ENCODE data around the gene PTAR1. TPM values are rescaled to one million over a fixed set of nuclear protein-coding genes. Genes with fewer than 3 reads are reported as not detected.

PTAR1 gene
- total RNA-seq, 2 experiments from 2014 or later = 41.6 to 44.8 TPM

GRCh38 chr9:69671311-69671878 is 88.4 kb downstream of the PTAR1 start:
- no peak for DNase-seq
- CTCF ChIA-PET = interaction anchor here (1.8 kb wide), 1 partner anchor 216 kb away, joined by 4 read pairs; no protein-coding TSS in a partner anchor
- Mint-ChIP-seq H3K4me3 (peak overlapping the region; percentile 59), H3K27me3 (ENCODE audit: low read depth) (peaks cover 12% of the 10 kb centered on the region), H3K4me1 (ENCODE audit: low read depth) (peaks cover 9% of the 10 kb centered on the region), H3K9me3 (no peaks in the 10 kb centered on the region), H3K27ac (no peak overlapping the region), H3K36me3 (ENCODE audit: low read depth) (no peaks in the 10 kb centered on the region)
- intact Hi-C loops (cut with micrococcal nuclease) = loop anchor here (5.0 to 10.0 kb wide), 3 partner anchors 151 to 931 kb away; partner anchors contain the start of genes CFAP95 and SMC5

DNA sequence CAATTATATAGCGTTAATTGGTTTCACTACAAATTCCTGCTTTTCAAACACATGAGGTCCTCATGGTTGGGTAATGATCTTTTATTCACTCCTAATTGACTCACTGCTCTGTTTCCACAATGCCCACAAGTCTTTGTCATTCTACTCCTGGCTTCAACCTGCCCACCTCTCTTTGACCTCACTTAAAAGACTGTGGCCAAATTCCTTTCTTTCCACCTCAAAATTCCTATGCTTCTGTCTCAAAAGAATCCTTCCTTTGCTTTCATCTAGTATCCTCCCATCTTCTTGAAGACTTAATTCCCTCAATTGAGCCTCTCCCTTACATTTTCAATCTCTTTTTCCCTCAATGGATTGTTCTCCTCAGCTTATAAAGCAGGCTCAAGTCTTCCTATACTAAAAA is 92.5 kb downstream of the PTAR1 start:
- CTCF ChIA-PET = no interaction called here
- DNase-seq = no peak
- Mint-ChIP-seq H3K9me3 (no peaks in the 10 kb centered on the region), H3K4me1 (ENCODE audit: low read depth) (no peaks in the 10 kb centered on the region), H3K36me3 (ENCODE audit: low read depth) (no peaks in the 10 kb centered on the region), H3K27me3 (ENCODE audit: low read depth) (peaks cover 18% of the 10 kb centered on the region), H3K27ac (no peak overlapping the region), H3K4me3 (no peak overlapping the region)
- intact Hi-C loops (cut with micrococcal nuclease) = no loop called here

GRCh38 chr9:69660304-69660703 is 99.5 kb downstream of the PTAR1 start:
- Mint-ChIP-seq H3K4me3 (no peak overlapping the region), H3K4me1 (ENCODE audit: low read depth) (no peaks in the 10 kb centered on the region), H3K9me3 (no peaks in the 10 kb centered on the region), H3K36me3 (ENCODE audit: low read depth) (no peaks in the 10 kb centered on the region), H3K27ac (no peak overlapping the region), H3K27me3 (ENCODE audit: low read depth) (peaks cover 12% of the 10 kb centered on the region)
- DNase-seq = no peak
- CTCF ChIA-PET = no interaction called here
- intact Hi-C loops (cut with micrococcal nuclease) = no loop called here

Other genes with a start within 250 kb of the PTAR1 start
- under 1 TPM; 0.05 to 0.10 TPM for gene APBA1, start 87.6 kb downstream of the PTAR1 start, total RNA-seq
- gene CFAP95, start 60.8 kb upstream of the PTAR1 start, total RNA-seq = not detected